NCI-H2227 (cell line): ENCODE measurements around the gene FSTL5.
"Not testable (repeated sequence)": the region's sequence is repeated elsewhere in the genome, so short reads cannot be mapped to it uniquely, and the experiment has no call there.

Experiments
- DNase-seq: peaks from one replicate; lab custom pipeline; 2025; ENCODE audit not compliant: unreplicated experiment; lab: John Stamatoyannopoulos, UW

The FSTL5 gene

GRCh38 chr4:161850631-161851030 lies 313.2 kb downstream of the FSTL5 start:
- no peak for DNase-seq

GRCh38 chr4:161841759-161842158 lies 322.0 kb downstream of the FSTL5 start:
- DNase-seq = no peak

- DNase-seq = no peak
These were observed 334.2 kb downstream of the FSTL5 start for GRCh38 chr4:161829591-161829990.

DNA sequence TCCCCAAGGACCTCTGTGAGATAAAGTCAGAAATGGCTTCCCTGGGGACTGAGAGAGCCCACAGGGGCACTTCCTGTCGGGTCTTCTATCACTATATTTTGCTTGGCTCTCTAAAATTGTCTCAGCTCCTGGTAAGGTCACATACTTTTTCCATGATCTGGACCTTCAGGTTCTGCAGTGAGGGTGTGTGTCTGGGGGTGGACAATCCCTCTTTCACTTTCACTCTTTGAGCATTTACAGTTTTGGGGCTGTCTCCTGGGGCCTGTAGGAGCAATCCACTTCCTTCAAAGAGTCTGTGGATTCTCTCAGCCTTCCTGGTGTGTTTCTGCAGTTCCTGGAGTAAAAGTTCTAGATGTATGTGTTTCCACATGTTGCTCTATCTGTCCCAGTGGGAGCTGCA lies 335.7 kb downstream of the FSTL5 start:
- DNase-seq = no peak

DNA sequence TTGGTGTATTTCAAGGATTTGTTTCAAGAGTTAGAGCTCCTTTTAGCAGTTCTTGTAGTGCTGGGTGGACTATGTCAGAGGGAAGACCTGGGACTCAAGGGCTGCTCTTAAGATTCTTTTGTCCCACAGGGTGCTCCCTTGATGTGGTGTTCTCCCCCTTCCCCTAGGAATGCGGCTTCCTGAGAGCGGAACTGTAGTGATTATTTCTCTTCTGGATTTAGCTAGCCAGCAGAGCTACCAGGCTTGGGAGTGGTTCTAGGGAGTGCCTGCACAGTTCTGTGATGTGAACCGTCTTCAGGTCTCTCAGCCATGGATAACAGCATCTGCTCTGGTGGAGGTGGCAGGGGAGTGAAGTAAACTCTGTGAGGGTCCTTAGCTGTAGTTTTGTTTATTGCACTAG lies 336.8 kb downstream of the FSTL5 start:
- DNase-seq = no peak

- no peak for DNase-seq
These were observed 340.4 kb downstream of the FSTL5 start for GRCh38 chr4:161823450-161823849.

GRCh38 chr4:161822174-161822573 lies 341.6 kb downstream of the FSTL5 start:
- DNase-seq = no peak

DNA sequence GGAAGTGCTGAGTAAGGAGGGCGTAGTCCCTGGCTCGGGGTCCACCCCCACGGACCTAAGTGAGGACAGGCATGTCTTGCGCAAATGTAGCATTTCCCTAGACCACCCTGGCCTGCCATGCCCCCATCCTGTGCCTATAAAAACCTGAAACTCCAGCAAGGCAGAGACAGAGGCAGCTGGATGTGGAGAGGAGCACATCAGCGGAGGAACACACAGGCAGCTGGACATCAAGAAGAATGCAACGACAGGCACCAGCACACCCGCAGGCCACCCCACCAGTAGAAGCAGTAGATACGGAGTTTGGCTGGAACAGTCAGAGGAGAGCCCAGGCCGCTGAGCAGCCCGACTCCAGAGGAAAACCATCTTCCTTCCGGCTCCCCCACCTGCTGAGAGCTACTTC lies 345.9 kb downstream of the FSTL5 start:
- no peak for DNase-seq

- no peak for DNase-seq
These were observed 346.8 kb downstream of the FSTL5 start for GRCh38 chr4:161816958-161817357.

- DNase-seq = no peak
These were observed 348.0 kb downstream of the FSTL5 start for GRCh38 chr4:161815841-161816240.

GRCh38 chr4:161813889-161814288 lies 349.9 kb downstream of the FSTL5 start:
- DNase-seq = no peak

DNA sequence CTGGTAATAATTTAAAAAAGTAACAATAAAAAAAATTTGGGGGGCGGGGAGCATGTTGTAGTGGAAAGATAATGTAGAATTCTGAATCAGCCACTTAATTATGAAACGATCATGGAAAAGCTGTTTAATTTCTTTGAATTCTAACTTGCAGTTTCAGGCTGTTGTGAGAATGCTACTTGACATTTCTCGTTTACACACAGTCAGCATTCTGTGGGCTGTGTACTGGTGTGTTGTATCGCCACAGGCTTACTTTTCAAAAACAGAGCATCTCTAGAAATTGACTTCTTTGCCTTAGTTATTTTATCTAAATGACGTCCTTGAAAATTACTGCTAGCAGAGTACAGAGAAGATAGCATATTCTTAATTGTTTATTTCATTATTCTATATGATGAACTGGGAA lies 350.4 kb downstream of the FSTL5 start:
- DNase-seq = no peak

GRCh38 chr4:161803171-161803570 lies 360.6 kb downstream of the FSTL5 start:
- DNase-seq = no peak

- DNase-seq = no peak
These were observed 364.1 kb downstream of the FSTL5 start for GRCh38 chr4:161799710-161800109.

DNA sequence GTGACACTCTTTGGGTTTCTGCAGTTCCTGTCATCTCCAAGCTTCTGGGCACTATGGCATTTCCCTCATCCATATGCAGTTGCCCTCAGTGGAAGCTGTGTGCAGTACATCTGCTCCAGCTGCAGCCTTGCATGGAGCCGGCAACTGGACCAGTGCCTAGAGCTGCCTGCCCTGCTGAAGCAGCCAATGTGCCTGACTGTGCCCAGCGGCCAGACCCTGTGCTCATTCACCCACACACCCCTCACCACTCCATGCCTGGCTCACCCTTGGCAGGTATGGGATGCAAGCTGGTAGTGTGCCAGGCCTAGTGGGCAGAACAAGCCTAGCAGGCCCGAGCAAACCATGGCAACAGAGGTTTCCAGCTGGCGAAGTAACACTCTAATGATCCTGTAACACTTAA lies 370.8 kb downstream of the FSTL5 start:
- DNase-seq = no peak

GRCh38 chr4:161791796-161792556 lies 371.8 kb downstream of the FSTL5 start:
- DNase-seq = no peak

DNA sequence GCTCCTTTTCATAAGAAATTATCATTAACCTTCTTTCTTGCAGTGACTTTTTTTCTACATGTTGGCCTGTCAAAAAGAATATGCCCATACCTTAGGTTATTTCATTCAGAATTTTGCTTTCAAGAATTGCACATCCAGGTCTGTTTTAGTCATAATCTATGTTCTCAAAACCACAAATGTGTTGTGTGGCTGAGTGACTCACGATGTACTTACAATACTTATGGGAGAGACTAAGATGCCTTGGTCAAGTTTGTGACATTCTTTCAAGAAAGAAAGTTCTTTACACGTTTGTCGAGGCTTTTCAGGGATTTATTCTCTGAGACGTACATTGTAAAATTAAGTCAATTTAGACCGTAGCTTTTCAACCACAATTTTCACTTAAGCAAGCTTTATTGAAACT lies 396.7 kb downstream of the FSTL5 start:
- no peak for DNase-seq

- DNase-seq = no peak
These were observed 401.0 kb downstream of the FSTL5 start for GRCh38 chr4:161762796-161763195.

GRCh38 chr4:161760008-161760407 lies 403.8 kb downstream of the FSTL5 start:
- DNase-seq = no peak

- not testable (repeated sequence) for DNase-seq
These were observed 405.4 kb downstream of the FSTL5 start for GRCh38 chr4:161758412-161758811.

DNA sequence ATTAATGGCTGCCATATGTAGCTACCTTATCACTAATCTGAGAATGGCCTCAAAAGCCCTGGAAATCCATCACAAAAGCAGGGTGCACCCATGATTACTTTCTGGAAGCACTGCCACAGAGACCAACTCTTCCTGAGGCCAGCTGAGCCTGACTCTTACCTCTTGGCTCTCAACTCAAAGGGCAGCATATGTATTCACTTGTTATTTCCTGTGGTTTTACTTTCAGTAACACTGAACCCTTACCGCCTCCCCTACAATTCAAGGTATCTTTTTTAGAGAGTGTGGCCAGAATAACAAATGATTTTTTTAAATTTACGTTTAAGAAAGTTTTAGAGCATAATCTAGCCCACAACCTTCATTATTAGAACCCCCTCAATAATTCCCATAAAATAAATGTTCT lies 434.9 kb downstream of the FSTL5 start:
- DNase-seq = no peak

- DNase-seq = no peak
These were observed 441.9 kb downstream of the FSTL5 start for GRCh38 chr4:161721947-161722346.

DNA sequence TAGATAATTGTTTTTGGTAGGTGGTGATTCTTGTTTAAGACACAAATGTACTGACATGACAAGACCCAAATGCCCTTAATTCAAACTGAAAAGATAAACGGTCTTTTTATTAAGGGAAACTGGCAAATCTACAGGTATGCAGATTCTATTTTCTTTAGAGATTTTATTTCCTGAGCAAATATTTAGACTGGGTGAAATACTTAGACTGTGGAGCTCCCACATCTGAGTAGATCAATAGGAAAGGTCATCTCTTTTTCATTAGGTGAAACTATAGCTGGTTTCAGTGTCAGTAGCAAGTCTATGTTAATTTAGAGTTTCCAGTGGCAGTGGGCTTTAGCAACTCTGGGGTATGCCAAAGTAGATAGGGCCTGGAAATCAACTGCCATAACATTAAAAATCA lies 446.7 kb downstream of the FSTL5 start:
- no peak for DNase-seq
